A549 (cell line): ENCODE results near the gene ITFG1. TPM values are rescaled to one million over a fixed set of nuclear protein-coding genes. Genes with fewer than 3 reads are reported as not detected.

Source experiments
- ATAC-seq, 2 experiments: fragments of 200-7000 bp in 1 of 2; fragments of >200 bp in 1 of 2; cut with Nextera tagmentation in 1 of 2; cut with Tn5 transposase in 1 of 2; 3 replicates each; pipeline versions ENCODE4 v1.8.0 to v1.9.1; 2018 to 2020; ENCODE audit warnings: mild to moderate bottlenecking in 1 of 2, moderate library complexity in 1 of 2
- CTCF ChIA-PET: fragments of 300-600 bp; sonication (Branson Sonifier 250); formaldehyde crosslinking; extraction: SDS; loops from one replicate; lab custom pipeline; 2021; ENCODE audit warnings: antibody characterized with exemption, inconsistent platforms; lab: Yijun Ruan, JAX
- POLR2A ChIA-PET: fragments of 350-600 bp; formaldehyde crosslinking; extraction: SDS; loops from one replicate; lab custom pipeline; 2021; ENCODE audit warnings: antibody characterized with exemption, inconsistent platforms; lab: Yijun Ruan, JAX
- DNase-seq, 2 experiments: peaks; one replicate each; pipeline versions ENCODE4 v3.0.0 to v3.0.0-alpha.2; 2011 to 2016; ENCODE audit warnings: low read depth in 1 of 2, low spot score in 1 of 2
- FAIRE-seq: peaks from 2 replicates; lab custom pipeline; 2011; peaks lifted over from hg19 to GRCh38; lab: Jason Lieb, UNC
- H3K27ac ChIP-seq, 2 experiments: fragments of >200 bp; sonication (Bioruptor Twin); formaldehyde crosslinking; 3 replicates each; pipeline ENCODE4 v1.5.1; 2016 to 2017
- H3K4me1 ChIP-seq: fragments of >200 bp; sonication (Bioruptor Twin); formaldehyde crosslinking; 3 replicates; pipeline ENCODE4 v1.6.1; 2016
- H3K4me2 ChIP-seq: fragments of >200 bp; sonication (Bioruptor Twin); formaldehyde crosslinking; 3 replicates; pipeline ENCODE4 v1.6.1; 2016
- H3K4me3 ChIP-seq: fragments of >200 bp; sonication (Bioruptor Twin); formaldehyde crosslinking; 3 replicates; pipeline ENCODE4 v1.5.1; 2016
- H3K9me3 ChIP-seq: fragments of >200 bp; sonication (Bioruptor Twin); formaldehyde crosslinking; 3 replicates; pipeline ENCODE4 v1.6.1; 2016
- CBX8 ChIP-seq: fragments of 200-600 bp; sonication (generic); IDR thresholded peaks from 2 replicates; pipeline ENCODE4 v1.6.1; 2016
- CHD4 ChIP-seq: fragments of 200-600 bp; sonication (generic); IDR thresholded peaks from 2 replicates; pipeline ENCODE4 v1.6.1; 2016; ENCODE audit warnings: antibody characterized with exemption, mild to moderate bottlenecking, borderline replicate concordance
- EHF ChIP-seq: fragments of 250-450 bp; sonication (Bioruptor Pico); IDR thresholded peaks from 2 replicates; pipeline ENCODE4 v1.5.0; 2020; ENCODE audit warnings: mild to moderate bottlenecking
- EHMT2 ChIP-seq: fragments of 200-600 bp; sonication (generic); IDR thresholded peaks from 2 replicates; pipeline ENCODE4 v1.6.1; 2016; ENCODE audit warnings: antibody characterized with exemption, low read depth, mild to moderate bottlenecking, moderate library complexity
- EP300 ChIP-seq, 2 experiments: fragments of >200 bp; sonication (Bioruptor Twin); formaldehyde crosslinking; IDR thresholded peaks; 2 replicates in 1 of 2; 3 replicates in 1 of 2; pipeline ENCODE4 v1.6.1; 2016 to 2017
- ESRRA ChIP-seq: fragments of 150-350 bp; IDR thresholded peaks from 2 replicates; pipeline ENCODE4 v1.6.1; 2014; ENCODE audit warnings: mild to moderate bottlenecking, low read length, borderline replicate concordance
- FOSB ChIP-seq: fragments of 250-450 bp; sonication (Bioruptor Pico); IDR thresholded peaks from 2 replicates; pipeline ENCODE4 v1.5.0; 2020; ENCODE audit warnings: mild to moderate bottlenecking, moderate library complexity
- FOSL2 ChIP-seq, 2 experiments: fragments of 450-650 bp in 1 of 2; fragments of >200 bp in 1 of 2; sonication (Bioruptor Twin) in 1 of 2; formaldehyde crosslinking; IDR thresholded peaks; 2 replicates each; pipeline versions ENCODE4 v1.5.0 to v1.6.1; 2016 to 2020; ENCODE audit warnings: mild to moderate bottlenecking in 1 of 2, moderate library complexity in 1 of 2
- FOXS1 ChIP-seq: fragments of 250-450 bp; sonication (Bioruptor Pico); IDR thresholded peaks from 2 replicates; pipeline ENCODE4 v1.5.0; 2020; ENCODE audit warnings: mild to moderate bottlenecking, moderate library complexity
- GATA3 ChIP-seq: IDR thresholded peaks from 2 replicates; pipeline ENCODE4 v1.6.1; 2012; ENCODE audit warnings: borderline replicate concordance
- HDAC2 ChIP-seq: fragments of 200-600 bp; sonication (generic); IDR thresholded peaks from 2 replicates; pipeline ENCODE4 v1.6.1; 2016
- HOXA7 ChIP-seq: fragments of 250-450 bp; sonication (Bioruptor Pico); IDR thresholded peaks from 2 replicates; pipeline ENCODE4 v1.5.0; 2020; ENCODE audit warnings: mild to moderate bottlenecking, moderate library complexity
- JUNB ChIP-seq: fragments of >200 bp; sonication (Bioruptor Twin); formaldehyde crosslinking; IDR thresholded peaks from 2 replicates; pipeline ENCODE4 v1.6.1; 2016
- MAZ ChIP-seq: fragments of 150-350 bp; IDR thresholded peaks from 2 replicates; pipeline ENCODE4 v1.6.1; 2014; ENCODE audit warnings: antibody characterized with exemption, low read depth, low read length, borderline replicate concordance
- NFE2L2 ChIP-seq: fragments of 150-350 bp; conservative IDR thresholded peaks from 2 replicates; pipeline ENCODE4 v1.6.1; 2014; ENCODE audit warnings: low read length
- NPAS2 ChIP-seq: fragments of 250-450 bp; sonication (Bioruptor Pico); IDR thresholded peaks from 2 replicates; pipeline ENCODE4 v1.8.0; 2022; ENCODE audit warnings: mild to moderate bottlenecking, moderate library complexity, borderline replicate concordance
- PHF8 ChIP-seq: fragments of 200-600 bp; sonication (generic); IDR thresholded peaks from 2 replicates; pipeline ENCODE4 v1.6.1; 2016; ENCODE audit warnings: low read depth, mild to moderate bottlenecking, antibody characterized with exemption, moderate library complexity, borderline replicate concordance
- POLR2A ChIP-seq: IDR thresholded peaks from 2 replicates; pipeline ENCODE4 v1.6.1; 2012; ENCODE audit warnings: mild to moderate bottlenecking, low read length
- POLR2AphosphoS2 ChIP-seq: conservative IDR thresholded peaks from 2 replicates; pipeline ENCODE4 v1.6.1; 2012; ENCODE audit warnings: low read length, improper control_type of control experiment, inconsistent platforms
- RFX5 ChIP-seq: fragments of 450-650 bp; IDR thresholded peaks from 2 replicates; pipeline ENCODE4 v1.7.1; 2014; ENCODE audit warnings: antibody characterized with exemption, mild to moderate bottlenecking, moderate library complexity
- SREBF2 ChIP-seq: fragments of 450-650 bp; IDR thresholded peaks from 2 replicates; pipeline ENCODE4 v1.6.1; 2014; ENCODE audit warnings: mild to moderate bottlenecking, moderate library complexity
- TFCP2L1 ChIP-seq: fragments of 250-450 bp; sonication (Bioruptor Pico); IDR thresholded peaks from 2 replicates; pipeline ENCODE4 v1.5.0; 2021; ENCODE audit warnings: mild to moderate bottlenecking
- TP53 ChIP-seq: fragments of 250-450 bp; sonication (Bioruptor Pico); IDR thresholded peaks from 2 replicates; pipeline ENCODE4 v1.5.0; 2021; ENCODE audit warnings: mild to moderate bottlenecking, moderate library complexity
- ZNF302 ChIP-seq: fragments of 250-450 bp; sonication (Bioruptor Pico); IDR thresholded peaks from 2 replicates; pipeline ENCODE4 v1.9.0; 2021; ENCODE audit warnings: inconsistent platforms, mild to moderate bottlenecking, moderate library complexity
- WGBS: methylation state at CpG from one replicate; pipeline ENCODE4 v1.1.6; 2017; ENCODE audit errors: missing lambda C conversion rate; 5-methylcytosine and 5-hydroxymethylcytosine counted together
- polyA plus RNA-seq, 4 experiments: library from polyadenylated mRNA; depleted of rRNA in 3 of 4; stranded (reverse); fragments of >200 nt; fragmentation: RNase III in 1 of 4; extraction: RNeasy Plus Mini Kit Qiagen cat#74134 plus additional on column Dnase treatment in 1 of 4; gene quantifications; 2 replicates in 3 of 4; 3 replicates in 1 of 4; pipeline ENCODE4 v1.2.3, GENCODE V29; 2011 to 2017
- TF ChIP-seq, protein P1 (sequence below): fragments of >200 bp; sonication (Bioruptor Twin); formaldehyde crosslinking; IDR thresholded peaks from 2 replicates; pipeline ENCODE4 v1.6.1; 2016
- TF ChIP-seq, protein P2 (sequence below): fragments of 250-450 bp; sonication (Bioruptor Pico); IDR thresholded peaks from 2 replicates; pipeline ENCODE4 v1.5.0; 2020; ENCODE audit warnings: low read depth, mild to moderate bottlenecking, moderate library complexity
- TF ChIP-seq, protein P3 (sequence below): fragments of 250-450 bp; sonication (Bioruptor Pico); IDR thresholded peaks from 2 replicates; pipeline ENCODE4 v1.5.0; 2021; ENCODE audit warnings: mild to moderate bottlenecking, moderate library complexity, borderline replicate concordance
- TF ChIP-seq, protein P4 (sequence below): fragments of 150-350 bp; IDR thresholded peaks from 2 replicates; pipeline ENCODE4 v1.6.1; 2014; ENCODE audit warnings: low read depth, mild to moderate bottlenecking, low read length
- TF ChIP-seq, protein P5 (sequence below): IDR thresholded peaks from 2 replicates; pipeline ENCODE4 v1.6.1; 2012; ENCODE audit warnings: low read depth, borderline replicate concordance

ITFG1 gene
- polyA plus RNA-seq, 2 of the 4 experiments (the other 2 are of a cell fraction) = 32.9 to 112 TPM

DNA sequence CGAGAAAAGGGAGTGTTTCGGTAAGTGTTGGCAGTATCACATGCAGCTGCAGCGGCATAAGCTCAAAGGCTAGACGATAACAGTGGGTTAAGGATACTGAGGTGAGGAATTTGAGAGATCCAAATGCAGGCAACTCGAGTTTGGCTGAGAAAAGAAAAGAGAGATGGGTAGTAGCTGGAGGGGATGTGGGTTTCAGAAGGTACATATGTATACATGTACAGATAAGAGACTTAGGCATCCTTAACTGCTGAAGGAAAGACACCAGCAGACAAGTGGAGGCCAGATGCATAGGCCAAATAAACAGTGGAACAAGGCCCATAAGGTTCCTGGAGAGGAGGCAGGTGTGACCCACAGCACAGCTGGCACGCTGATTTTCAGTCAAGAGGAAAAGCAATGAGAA is 230.6 kb downstream of the ITFG1 start:
- ChIA-PET CTCF (interaction anchor here (1.6 kb wide), 1 partner anchor 19 kb away, joined by 3 read pairs; no protein-coding TSS in a partner anchor), POLR2A (no interaction called here)
- Histone ChIP-seq H3K4me1 (no peaks in the 10 kb centered on the region), H3K4me3 (no peak overlapping the region), H3K27ac (no peak overlapping the region), H3K9me3 (no peaks in the 10 kb centered on the region), H3K4me2 (no peak overlapping the region)
- TF ChIP-seq HDAC2 (no peak), ZNF302 (CRISPR knock-in tag) (no peak), RFX5 (no peak), CHD4 (no peak), NFE2L2 (no peak), NPAS2 (no peak), ESRRA (no peak), JUNB (no peak), GATA3 (no peak), FOSL2 (IDR thresholded peaks at IDR 0.05) (no peak), FOSL2 (CRISPR knock-in tag; IDR thresholded peaks at IDR 0.05) (no peak), TFCP2L1 (no peak), POLR2AphosphoS2 (no peak), FOXS1 (no peak), EHMT2 (no peak), EHF (CRISPR knock-in tag) (no peak), POLR2A (no peak), CBX8 (no peak), SREBF2 (no peak)
- TF ChIP-seq, protein P1, sequence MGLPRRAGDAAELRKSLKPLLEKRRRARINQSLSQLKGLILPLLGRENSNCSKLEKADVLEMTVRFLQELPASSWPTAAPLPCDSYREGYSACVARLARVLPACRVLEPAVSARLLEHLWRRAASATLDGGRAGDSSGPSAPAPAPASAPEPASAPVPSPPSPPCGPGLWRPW = no peak
- TF ChIP-seq, protein P2, sequence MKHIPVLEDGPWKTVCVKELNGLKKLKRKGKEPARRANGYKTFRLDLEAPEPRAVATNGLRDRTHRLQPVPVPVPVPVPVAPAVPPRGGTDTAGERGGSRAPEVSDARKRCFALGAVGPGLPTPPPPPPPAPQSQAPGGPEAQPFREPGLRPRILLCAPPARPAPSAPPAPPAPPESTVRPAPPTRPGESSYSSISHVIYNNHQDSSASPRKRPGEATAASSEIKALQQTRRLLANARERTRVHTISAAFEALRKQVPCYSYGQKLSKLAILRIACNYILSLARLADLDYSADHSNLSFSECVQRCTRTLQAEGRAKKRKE (CRISPR knock-in tag) = no peak
- DNase-seq = no peak
- WGBS = 78% methylated on average over 6 of the region's 6 CpGs
- ATAC-seq = no peak
- FAIRE-seq = no peak

DNA sequence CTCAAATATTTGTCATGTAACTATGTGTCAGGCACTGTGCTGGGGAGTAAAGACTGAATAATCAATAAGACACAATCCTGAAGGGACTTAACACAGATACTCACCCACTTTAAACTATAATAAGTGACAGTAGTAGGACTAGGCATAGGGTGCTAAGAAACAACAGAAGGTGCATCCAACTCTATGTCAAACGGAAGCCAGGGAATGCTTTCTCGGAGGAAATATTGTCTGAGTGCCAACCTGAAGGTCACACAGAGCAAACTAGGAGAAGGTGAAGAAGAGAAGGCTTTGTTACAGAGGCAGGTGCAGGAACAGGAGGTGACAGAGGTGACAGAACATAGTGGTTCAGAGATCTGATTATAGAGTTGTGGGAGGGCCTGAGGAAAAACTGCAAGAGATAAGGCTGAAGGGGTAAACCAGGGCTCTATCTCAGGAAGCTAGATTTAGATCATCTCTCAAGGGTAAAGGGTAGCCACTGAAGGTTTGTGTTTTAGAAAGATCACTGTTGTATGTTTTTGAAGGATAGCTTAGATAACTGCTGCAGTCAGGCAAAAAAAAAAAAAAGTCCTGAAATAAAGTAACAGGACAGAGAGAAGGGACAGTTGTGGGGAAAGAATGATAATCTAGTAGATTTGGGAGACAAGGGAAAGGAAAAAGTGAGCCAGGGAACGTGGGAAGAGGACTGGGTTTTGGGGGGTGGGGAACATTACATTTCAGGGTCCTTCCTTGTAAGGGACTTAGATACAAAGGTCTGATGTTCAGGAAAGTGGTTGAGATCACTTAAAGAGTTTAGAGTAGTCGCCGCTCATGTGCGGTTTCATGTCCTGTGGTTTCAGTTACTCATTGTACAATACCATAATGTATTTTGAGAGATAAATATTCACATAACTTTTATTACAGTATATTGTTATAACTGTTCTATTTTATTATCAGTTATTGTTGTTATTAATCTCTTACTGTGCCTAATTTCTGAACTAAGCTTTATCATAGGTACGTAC is 231.5 kb downstream of the ITFG1 start:
- no peaks in the 10 kb centered on the region for H3K4me1 ChIP-seq

DNA sequence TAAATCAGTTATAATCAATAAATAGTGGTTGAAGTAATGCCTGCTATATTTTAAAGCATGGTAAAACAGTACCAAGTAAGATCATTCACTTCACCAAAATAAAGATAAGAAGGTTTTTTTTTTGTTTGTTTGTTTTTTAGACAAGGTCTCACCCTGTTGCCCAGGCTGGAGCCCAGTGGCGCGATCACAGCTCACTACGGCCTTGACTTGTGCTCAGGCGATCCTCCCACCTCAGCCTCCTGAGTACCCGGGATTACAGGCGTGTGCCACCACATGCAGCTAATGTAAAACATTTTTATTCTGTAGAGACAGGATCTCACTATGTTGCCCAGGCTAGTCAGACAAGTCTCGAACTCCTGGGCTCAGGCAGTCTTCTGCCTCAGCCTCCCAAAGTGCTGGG is 232.6 kb downstream of the ITFG1 start:
- CTCF ChIA-PET = interaction anchor here (0.7 kb wide), 1 partner anchor 167 kb away, joined by 3 read pairs; no protein-coding TSS in a partner anchor
- FAIRE-seq (no peak), DNase-seq (no peak), ATAC-seq (no peak)
- H3K4me3 ChIP-seq = no peak overlapping the region
- WGBS = 92% methylated on average over 7 of the region's 7 CpGs
- no peak overlapping the region for H3K27ac ChIP-seq
- H3K4me1 ChIP-seq = no peaks in the 10 kb centered on the region
- no peak overlapping the region for H3K4me2 ChIP-seq
- POLR2A ChIA-PET = no interaction called here
- no peaks in the 10 kb centered on the region for H3K9me3 ChIP-seq
- TF ChIP-seq PHF8 (no peak), CBX8 (no peak), MAZ (no peak), EHF (CRISPR knock-in tag) (no peak), ESRRA (no peak), HOXA7 (CRISPR knock-in tag) (no peak), FOSL2 (IDR thresholded peaks at IDR 0.05) (no peak), FOSL2 (CRISPR knock-in tag; IDR thresholded peaks at IDR 0.05) (no peak)
- TF ChIP-seq, protein P3, sequence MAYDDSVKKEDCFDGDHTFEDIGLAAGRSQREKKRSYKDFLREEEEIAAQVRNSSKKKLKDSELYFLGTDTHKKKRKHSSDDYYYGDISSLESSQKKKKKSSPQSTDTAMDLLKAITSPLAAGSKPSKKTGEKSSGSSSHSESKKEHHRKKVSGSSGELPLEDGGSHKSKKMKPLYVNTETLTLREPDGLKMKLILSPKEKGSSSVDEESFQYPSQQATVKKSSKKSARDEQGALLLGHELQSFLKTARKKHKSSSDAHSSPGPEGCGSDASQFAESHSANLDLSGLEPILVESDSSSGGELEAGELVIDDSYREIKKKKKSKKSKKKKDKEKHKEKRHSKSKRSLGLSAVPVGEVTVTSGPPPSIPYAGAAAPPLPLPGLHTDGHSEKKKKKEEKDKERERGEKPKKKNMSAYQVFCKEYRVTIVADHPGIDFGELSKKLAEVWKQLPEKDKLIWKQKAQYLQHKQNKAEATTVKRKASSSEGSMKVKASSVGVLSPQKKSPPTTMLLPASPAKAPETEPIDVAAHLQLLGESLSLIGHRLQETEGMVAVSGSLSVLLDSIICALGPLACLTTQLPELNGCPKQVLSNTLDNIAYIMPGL (CRISPR knock-in tag) = no peak
- TF ChIP-seq, protein P4, sequence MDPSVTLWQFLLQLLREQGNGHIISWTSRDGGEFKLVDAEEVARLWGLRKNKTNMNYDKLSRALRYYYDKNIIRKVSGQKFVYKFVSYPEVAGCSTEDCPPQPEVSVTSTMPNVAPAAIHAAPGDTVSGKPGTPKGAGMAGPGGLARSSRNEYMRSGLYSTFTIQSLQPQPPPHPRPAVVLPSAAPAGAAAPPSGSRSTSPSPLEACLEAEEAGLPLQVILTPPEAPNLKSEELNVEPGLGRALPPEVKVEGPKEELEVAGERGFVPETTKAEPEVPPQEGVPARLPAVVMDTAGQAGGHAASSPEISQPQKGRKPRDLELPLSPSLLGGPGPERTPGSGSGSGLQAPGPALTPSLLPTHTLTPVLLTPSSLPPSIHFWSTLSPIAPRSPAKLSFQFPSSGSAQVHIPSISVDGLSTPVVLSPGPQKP = no peak
- TF ChIP-seq, protein P5, sequence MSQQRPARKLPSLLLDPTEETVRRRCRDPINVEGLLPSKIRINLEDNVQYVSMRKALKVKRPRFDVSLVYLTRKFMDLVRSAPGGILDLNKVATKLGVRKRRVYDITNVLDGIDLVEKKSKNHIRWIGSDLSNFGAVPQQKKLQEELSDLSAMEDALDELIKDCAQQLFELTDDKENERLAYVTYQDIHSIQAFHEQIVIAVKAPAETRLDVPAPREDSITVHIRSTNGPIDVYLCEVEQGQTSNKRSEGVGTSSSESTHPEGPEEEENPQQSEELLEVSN = no peak

More for the DNA sequence above, 231.5 kb downstream of the ITFG1 start:
- ATAC-seq (no peak), DNase-seq (no peak), FAIRE-seq (no peak)
- no peak overlapping the region for H3K4me3 ChIP-seq
- POLR2A ChIA-PET = no interaction called here
- CTCF ChIA-PET = interaction anchor here (0.7 kb wide), 1 partner anchor 166 kb away, joined by 3 read pairs; no protein-coding TSS in a partner anchor
- TF ChIP-seq TFCP2L1 (no peak), FOSB (CRISPR knock-in tag) (no peak), TP53 (CRISPR knock-in tag) (no peak), ZNF302 (CRISPR knock-in tag) (no peak), EP300 (IDR thresholded peaks at IDR 0.05) (no peak), HDAC2 (no peak)
- TF ChIP-seq, protein P5 = no peak
- H3K4me2 ChIP-seq = no peak overlapping the region
- WGBS = 89% methylated on average over 7 of the region's 7 CpGs
- no peaks in the 10 kb centered on the region for H3K9me3 ChIP-seq
- no peak overlapping the region for H3K27ac ChIP-seq
